Left renal cortex interstitium (tissue), 4 donors: ENCODE data around the gene AMN1. TPM values are rescaled to one million over a fixed set of nuclear protein-coding genes. Genes with fewer than 3 reads are reported as not detected.
A peak's percentile ranks its signal among the peaks of the same experiment; 100 is the strongest.
"Not testable (repeated sequence)": the region's sequence is repeated elsewhere in the genome, so short reads cannot be mapped to it uniquely, and the experiment has no call there.

Experiments
- DNase-seq, 4 donors: peaks; one replicate each; pipeline ENCODE4 v3.0.0-alpha.2; 2013; ENCODE audit warnings: low read depth in 4 of 4, low spot score in 2 of 4, missing footprints in 1 of 4
- polyA plus RNA-seq, 4 donors: library from polyadenylated mRNA; unstranded; fragments of 120-200 nt; gene quantifications; one replicate each; pipeline ENCODE4 v1.2.1, GENCODE V29; 2013; ENCODE audit not compliant: insufficient read length in 4 of 4

The AMN1 gene
- 10 to 100 TPM; 18.6 to 25.4 (median 21.2) TPM for polyA plus RNA-seq

DNA sequence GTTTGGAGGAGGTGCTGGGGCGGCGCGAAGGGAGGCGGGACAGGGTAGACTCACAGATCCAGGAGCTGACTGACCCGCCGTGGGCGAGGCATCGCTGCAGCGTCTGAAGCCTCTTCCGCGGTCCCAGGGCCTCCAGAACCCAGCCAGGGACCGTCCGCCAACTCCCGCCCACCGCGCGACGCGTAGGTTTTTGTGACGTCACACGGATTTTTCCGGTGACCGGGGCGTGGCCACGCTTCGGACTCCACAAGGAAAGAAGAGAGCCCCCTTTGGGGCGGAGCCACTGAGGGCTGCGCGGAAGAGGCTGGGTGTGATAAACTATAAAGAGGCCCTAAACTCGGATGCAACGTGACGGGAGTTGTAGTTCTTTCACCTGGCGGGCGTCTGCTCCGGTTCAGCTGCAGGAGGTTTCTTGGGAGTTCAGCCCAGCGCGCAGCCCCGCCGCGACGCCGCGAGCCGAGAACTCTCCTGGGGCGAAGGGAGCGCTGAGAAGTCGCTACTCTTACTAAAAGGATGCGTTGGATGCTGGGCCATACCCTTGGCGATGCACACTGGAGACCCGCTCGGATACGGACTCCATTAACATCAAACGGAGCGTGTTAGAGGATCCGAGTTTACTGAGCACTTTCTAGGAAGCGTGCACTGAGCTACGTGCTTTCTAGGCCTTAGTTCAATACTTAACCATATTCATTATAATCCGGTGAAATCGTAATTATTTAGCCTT lies at the start of gene AMN1:
Gene AMN1, minus strand, starts transcription at position 105 of the 724 bp plus-strand sequence. Its CDS starts 13 bp downstream, at position 92.
- peak; percentile 98 to 100 (median 100) for DNase-seq

DNA sequence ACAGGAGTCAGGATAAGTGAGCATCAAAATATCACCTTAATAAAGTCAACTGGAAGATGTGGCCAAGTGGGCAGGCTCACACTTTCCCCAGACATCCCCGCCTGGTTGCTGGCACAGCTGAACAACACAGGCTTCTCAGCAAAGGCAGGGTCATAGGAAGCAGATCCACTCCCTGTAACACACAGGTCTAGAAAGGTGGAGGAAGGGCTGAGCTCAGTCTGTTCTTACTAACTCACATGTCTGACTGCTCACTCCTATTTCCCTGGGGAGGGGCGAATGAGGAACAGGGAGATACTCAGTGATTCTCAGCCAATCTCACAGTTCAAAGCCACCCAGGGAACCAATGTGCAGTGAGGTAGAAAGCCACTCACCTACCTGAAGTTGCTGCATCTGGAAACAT lies 45.0 kb upstream of the AMN1 start:
- no peak for DNase-seq

DNA sequence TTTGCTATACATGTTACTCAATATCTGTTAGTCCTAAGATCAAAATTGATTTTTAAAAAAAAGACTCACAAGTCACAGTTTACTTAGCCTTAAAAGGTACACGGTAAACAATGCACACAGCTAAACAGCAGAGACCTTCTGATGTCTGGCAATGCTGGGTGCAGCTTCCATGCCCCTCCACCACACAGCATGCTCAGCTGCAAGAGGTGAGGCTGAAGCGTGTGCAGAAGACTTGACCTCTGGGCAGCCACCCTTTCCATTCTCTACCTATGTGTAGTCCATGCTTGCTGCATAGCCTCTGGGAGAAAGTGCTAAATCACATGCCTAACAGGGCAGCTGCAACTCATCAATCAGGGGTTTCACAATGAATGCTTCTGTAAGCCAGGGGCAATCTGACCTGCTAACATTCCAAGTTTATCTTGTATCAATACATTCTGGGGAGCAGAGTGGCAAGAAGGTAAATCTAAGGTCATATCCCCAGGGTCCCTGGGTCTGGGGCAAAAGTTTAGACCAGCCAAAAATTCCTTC lies 44.5 kb upstream of the AMN1 start:
- DNase-seq = no peak

DNA sequence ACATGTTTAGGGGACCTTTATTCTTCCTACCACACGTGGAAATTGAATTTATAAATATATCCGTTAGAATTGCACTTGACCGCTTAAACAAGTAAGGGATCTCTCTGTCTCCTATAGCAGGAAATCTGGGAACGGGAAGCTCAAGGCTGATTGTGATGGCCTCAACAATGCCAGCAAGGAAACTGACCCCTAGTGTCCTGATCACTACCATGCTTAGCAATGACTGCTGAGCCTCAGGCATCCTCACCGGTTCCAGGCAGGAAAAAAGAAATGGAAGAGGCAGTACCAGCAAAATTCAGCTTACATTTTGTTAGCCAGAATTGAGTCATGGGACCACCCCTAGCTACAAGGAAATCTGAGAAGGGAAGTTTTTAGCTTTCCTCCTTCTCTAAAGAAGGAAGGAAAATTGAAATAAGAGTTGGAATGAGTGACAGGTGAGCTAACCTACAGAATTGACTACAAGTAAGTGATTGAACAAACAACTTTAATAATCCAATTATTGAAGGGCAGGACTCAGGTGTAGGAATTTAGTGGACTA lies 43.9 kb upstream of the AMN1 start:
- DNase-seq = no peak

DNA sequence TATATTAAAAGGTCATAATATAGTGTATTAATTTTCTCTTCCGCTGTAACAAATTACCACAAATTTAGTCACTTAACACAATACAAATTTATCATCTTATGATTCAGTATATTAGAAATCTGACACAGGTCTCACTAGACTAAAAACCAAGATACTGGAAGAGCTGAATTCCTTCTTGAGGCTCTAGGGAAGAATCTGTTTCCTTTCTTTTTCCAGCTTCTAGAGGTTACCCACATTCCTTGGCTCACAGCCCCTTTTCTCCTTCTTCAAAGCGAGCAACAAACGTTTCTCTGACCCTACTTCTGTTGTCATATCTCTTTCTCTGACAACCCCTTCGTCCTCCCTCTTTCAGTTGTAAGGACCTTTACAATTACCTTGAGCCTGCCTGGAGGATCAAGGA lies 43.4 kb upstream of the AMN1 start:
- DNase-seq = no peak

DNA sequence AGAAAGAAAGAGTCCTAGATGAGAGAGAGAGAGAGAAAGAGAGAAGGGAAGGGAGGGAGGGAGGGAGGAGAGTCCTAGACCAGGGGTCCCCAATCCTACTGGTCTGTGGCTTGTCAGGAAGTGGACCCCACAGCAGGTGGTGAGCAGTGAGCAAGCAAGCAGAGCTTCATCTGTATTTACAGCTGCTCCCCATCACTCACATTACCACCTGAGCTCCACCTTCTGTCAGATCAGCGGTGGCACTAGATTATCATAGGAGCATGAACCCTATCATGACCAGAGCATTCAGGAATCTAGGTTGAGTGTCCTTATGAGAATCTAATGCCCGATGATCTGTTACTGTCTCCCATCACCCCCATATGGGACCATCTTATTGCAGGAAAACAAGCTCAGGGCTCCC lies 39.2 kb upstream of the AMN1 start:
- no peak for DNase-seq

DNA sequence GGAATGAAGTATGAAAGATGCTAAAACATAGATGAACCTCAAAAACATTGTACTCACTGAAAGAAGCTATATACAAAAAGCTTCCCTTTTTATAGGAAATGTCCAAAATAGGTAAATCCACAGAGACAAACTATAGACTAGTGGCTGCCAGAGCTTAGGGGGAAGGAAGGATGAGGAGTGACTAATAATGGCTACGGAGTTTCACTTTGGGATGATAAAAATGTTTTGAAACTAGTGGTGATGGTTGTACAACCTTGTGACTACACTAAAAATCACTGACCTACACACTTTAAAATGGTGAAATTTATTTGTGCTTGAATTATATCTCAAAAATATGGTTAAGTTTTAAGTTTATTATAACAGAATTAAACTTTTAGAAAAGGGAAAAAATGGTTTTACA lies 37.1 kb upstream of the AMN1 start:
- no peak for DNase-seq

DNA sequence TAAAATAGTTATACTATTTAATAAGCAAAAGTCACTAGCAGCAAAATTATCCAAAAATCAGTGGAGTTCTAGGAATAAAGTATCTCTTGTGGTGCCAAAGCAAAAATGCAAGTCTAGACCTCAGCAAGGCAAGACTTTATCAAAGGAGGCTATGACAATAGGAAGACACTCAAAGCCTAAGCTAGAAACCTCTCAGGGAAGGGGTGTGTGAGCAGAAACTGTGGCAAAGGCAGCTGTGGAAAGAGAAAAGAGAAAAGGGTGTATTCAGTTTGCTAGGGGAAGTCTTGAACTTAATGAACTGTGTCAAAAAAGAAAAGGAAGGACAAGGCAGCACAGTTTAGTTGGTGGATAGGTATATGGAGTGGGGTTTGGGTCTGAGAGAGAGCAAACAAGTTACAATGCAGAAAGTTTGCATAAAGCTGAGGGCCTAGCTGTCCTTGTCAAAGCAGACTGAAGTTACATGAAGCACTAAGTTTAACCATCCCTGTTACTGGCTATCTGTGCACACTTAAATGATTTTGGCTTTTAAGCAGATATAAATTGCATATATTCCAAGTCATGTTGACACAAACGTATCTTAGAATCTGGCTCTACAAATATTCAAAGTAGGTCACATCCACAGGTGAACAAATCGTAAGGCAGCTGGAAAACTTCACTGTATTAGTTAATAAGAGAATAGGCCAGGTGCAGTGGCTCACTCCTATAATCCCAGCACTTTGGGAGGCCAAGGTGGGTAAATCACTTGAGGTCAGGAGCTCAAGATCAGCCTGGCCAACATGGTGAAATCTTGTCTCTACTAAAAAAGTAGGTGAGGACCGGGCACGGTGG lies 31.0 kb upstream of the AMN1 start:
- no peak for DNase-seq

DNA sequence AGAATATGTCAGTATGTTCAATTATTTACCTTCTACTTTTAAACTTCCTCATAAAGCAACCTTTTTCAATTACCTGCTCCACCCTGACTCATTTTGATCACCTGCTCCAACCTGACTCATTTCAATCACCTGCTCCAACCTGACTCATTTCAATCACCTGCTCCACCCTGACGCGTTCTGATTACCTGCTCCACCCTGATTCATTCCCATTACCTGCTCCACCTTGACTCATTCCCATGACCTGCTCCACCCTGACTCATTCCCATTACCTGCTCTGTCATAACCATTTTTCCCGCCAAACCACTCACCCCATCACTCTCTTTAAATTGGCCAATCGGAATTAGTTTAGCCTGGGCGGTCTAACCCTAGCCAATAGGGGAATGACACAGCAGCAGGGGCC lies 29.5 kb upstream of the AMN1 start:
- not testable (repeated sequence) for DNase-seq

DNA sequence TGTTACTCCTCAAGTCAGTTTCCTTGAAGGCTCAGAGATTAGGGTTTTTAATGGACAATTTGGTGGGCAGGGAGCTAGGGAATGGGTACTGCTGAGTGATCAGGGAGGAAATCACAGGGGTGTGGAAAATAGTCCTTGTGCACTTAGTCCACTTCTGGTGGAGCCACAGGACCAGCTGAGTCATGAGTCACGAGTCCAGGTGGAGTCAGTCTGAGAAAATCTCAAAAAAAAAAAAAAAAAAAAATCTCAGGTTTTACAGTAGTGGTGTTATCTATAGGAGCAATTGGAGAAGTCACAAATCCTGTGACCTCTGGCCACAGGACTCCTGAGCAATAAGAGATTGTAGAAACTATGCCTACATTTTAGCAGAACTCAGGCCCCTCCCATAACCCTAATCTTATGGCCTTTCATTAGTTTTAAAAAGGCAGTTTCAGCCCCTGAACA lies 28.2 kb upstream of the AMN1 start:
- no peak for DNase-seq

DNA sequence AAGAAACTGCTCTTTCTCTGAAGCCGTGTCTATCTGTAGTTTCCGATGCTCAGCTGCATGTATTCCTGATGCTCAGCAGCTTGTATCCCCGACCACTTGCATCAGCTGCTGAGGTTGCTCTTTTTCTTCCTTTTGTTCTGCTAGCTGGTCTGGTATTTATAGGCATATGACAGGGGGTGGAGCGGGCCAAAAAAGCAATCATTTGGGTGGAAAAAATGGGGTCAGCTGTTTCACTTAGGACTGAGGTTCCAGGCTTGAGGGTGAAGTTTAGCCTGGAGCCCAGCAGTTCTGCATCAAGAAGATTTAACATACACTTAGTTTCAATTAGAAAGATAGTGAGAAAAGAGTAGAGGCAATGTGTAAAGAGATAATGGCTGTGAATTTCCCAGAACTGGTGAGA lies 23.6 kb upstream of the AMN1 start:
- DNase-seq = no peak

DNA sequence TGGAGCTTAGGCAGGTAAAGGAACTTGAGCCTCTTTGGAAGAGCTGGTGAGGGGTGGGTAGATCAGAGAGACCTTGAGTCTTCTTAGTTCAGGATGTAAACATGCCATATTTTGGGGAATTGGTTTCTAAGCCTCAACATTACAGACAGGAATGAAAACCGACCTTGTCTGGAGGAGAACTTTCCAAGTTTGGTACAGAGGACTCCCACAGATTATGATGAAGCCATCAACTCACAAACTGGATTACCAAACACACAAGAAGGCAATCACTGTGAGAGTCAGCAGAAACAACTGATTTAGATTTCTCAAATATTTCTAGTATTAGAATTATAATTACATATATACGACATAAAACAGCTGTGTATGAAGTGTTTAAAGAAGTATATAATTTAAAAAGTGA lies 22.3 kb upstream of the AMN1 start:
- no peak for DNase-seq

DNA sequence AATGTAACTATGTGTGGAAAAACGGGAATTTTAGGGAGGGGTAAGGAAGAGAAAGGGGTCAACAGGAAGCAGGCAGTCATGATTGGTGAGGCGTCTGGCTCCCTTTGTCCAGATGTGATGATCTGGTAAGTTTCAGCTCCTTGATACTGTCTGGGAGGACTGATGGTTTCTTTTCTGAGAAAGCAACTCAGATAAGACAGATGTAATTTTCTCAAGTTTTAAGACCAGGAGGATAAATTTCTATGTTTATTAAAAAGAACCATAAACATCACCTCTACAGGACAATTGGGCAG lies 21.9 kb upstream of the AMN1 start:
- no peak for DNase-seq

DNA sequence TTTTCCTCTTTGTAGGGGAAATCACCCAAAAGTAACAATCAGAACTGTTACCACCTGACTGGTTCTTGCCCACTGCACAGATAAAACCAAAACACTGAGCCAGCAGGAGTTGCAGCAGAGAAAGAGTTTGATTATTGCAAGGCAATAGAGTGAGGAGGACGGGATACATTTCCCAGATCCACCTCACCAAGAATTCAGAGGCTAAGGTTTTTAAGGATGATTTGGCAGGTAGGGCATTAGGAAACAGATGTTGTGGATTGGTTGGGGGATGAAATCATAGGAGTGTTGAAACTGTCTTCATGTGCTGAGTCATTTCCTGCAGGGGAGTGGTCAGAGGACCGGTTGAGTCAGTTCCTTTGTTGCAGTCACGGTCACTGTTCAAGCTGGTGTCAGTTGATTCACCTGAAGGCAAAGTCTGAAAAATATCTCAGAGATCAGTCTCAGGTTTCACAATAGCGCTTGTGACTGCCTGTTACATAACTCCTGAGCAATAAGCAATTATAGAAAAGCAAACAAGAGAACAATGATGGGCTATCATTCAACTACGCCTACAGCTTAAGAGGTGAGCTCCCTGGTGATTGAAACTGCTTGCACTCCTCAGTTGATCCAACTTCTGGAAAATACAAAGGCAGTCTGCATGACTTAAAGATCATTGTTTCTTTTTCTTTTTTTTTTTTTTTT lies 20.3 kb upstream of the AMN1 start:
- DNase-seq = no peak

DNA sequence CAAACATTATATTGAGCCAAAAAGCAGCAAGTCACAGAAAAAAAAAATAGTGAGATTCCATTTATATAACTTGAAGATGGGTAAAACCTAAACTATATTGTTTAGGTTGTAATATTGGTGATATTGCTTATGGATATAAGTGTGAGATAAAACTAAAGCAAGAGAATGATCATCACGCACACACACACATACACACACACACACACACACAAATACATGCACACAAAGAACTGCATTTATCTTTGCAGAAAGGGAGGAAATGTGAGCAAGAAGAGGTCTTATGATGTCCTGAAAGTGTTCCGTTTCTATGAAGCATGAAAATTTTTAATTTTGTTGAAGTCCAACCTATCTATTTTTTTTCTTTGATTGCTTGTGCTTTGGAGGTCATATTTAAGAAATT lies 16.4 kb upstream of the AMN1 start:
- no peak for DNase-seq

DNA sequence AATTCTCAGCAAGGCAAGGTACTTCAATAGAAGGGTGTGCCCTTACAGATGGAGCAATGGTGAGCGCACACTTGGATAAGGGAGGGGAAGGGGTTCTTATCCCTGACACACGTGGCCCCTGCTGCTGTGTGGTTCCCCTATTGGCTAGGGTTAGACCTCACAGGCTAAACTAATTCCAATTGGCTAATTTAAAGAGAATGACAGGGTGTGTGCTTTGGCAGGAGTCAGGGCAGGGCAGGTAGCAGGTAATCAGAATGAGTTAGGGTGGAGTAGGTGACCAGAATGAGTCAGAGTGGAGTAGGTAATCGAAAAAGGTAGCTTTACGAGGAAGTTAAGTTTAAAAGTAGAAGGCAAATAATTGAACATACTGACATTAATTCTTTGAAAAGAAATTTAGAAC lies 15.5 kb upstream of the AMN1 start:
- not testable (repeated sequence) for DNase-seq

DNA sequence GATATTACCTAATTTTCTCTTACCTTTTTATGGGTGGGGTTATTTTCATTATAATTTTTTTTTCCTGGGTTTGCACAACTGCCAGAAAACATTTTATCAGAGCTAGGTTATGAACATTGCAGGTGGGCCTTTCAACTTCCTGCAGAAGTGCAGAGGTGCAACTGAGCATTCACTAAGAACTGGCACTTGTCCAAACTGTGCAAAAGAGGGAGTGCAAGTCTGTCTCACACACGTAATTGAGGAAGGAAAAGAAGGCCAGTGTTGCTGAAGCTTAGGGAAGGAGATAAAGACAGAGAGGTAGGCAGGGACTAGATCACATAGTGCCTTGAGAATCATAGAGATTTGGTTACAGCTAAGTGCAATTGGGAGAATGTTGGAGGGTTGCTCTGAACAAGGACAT lies 14.1 kb upstream of the AMN1 start:
- DNase-seq = no peak

DNA sequence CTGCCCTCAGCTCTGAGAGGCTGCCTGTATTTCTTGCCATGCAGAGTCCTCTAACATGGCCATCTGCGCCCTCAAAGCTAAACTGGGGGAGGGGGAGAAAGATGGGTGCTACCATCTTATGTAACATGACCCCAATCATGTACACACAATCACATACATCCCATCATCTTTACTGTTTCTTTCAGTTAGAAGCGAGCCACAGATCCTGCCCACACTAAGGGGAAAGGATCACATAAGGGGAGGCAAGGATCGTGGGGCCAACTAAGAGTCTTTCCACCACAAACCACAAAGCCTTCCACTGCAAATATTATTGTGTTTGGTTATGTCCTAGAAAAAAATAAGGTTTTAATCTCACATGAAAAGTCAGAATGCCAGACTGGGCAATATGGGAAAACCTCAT lies 11.8 kb upstream of the AMN1 start:
- no peak for DNase-seq

DNA sequence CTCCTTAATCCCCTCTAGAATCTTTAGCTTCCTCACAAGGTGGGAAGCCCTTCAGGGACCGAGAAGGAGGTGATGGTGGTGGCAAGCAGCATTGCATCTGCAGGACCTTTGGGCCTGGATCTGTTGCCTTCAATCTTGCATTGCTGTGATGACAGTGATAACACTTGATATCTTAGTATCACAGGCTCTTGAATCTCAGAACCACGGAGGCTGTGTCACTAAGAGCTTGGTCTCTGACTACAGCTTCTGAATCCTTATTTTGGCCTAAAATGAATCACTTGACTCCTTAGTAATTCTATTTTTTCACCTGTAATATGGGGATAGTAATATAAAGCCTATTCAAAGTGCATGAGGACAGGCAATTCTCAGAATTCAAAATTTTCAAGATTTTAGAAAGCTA lies 8.9 kb upstream of the AMN1 start:
- DNase-seq = no peak

DNA sequence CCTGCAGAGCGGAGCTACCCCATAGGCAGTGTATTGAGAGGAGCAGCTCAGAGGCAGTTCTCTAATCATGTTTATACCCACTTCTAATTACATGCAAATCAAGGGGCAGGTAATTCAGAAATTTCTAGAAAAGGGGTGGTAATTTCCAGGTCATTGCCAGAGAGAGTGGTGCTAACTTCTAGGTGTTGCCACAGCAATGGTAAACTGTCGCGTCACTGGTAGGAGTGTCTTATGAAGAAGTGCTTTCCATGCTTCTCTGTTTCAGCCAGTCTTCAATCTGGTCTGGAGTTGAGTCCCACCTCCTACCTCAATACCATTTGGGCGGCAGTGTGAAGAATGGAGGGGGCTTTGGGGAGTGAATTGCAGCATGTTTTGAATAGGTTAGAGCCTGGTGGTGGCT lies 8.5 kb upstream of the AMN1 start:
- DNase-seq = no peak

DNA sequence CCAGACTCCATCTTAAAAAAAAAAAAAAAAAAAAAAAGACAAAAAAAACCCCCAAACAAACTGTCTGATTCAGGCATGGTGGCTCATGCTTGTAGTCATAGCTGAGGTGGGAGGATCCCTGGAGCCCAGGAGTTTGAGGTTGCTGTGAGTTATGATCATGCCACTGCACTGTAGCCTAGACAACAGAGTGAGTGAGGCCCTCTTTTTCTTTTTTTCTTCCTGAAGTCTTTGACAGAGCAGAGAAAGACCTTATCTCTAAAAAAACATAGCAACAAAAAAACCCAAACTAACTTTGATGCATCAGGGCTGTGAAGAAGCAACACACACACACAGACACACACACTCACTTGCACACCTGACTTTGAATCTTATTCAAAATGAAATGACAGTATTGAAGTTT lies 7.7 kb upstream of the AMN1 start:
- no peak for DNase-seq
